ENCODE measurements around the gene EIF3D.

- no peak for TF ChIP-seq SP1 (IDR thresholded peaks at IDR 0.05)
- TF ChIP-seq SP1 (CRISPR knock-in tag; IDR thresholded peaks at IDR 0.05) = no peak
- no peak for TF ChIP-seq CHD4 (IDR thresholded peaks at IDR 0.05; ENCODE audit: borderline replicate concordance, low read length)
- no peak for TF ChIP-seq ZNF275 (CRISPR knock-in tag; IDR thresholded peaks at IDR 0.05; ENCODE audit: borderline replicate concordance)
- TF ChIP-seq KLF15 (CRISPR knock-in tag; IDR thresholded peaks at IDR 0.05; ENCODE audit: borderline replicate concordance) = no peak
- TF ChIP-seq, protein P1, sequence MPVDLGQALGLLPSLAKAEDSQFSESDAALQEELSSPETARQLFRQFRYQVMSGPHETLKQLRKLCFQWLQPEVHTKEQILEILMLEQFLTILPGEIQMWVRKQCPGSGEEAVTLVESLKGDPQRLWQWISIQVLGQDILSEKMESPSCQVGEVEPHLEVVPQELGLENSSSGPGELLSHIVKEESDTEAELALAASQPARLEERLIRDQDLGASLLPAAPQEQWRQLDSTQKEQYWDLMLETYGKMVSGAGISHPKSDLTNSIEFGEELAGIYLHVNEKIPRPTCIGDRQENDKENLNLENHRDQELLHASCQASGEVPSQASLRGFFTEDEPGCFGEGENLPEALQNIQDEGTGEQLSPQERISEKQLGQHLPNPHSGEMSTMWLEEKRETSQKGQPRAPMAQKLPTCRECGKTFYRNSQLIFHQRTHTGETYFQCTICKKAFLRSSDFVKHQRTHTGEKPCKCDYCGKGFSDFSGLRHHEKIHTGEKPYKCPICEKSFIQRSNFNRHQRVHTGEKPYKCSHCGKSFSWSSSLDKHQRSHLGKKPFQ (CRISPR knock-in tag; IDR thresholded peaks at IDR 0.05; ENCODE audit: insufficient replicate concordance) = no peak
- TF ChIP-seq DNMT1 (CRISPR knock-in tag; IDR thresholded peaks at IDR 0.05) = no peak
Measured at GRCh38 chr22:36510966-36511881, 17.7 kb downstream of the EIF3D start.
